ENCODE results near the gene TAL1.

DNA sequence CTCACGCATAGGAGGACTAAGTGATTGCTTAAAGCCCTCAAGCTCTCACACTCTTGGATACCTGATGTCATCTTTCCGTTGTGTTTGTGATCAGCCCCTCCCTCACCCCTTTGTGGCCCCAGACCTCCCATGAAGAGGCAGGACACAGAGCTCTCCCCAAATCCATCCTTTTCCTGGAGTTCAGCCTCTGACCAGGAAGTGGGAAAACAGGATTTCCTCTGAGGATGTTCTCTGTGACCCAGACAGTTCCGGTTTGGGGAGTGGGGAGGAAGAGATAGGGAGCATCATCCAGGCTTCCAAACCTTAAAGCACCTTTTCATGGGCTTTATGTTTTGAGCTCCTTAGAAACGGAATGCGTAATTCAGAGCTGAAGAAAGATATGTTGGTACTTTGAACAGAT is 11.9 kb upstream of the TAL1 start:
- no peak for TF ChIP-seq POLR2AphosphoS5 (IDR thresholded peaks at IDR 0.05; ENCODE audit: low read depth)
- TF ChIP-seq, protein P1, sequence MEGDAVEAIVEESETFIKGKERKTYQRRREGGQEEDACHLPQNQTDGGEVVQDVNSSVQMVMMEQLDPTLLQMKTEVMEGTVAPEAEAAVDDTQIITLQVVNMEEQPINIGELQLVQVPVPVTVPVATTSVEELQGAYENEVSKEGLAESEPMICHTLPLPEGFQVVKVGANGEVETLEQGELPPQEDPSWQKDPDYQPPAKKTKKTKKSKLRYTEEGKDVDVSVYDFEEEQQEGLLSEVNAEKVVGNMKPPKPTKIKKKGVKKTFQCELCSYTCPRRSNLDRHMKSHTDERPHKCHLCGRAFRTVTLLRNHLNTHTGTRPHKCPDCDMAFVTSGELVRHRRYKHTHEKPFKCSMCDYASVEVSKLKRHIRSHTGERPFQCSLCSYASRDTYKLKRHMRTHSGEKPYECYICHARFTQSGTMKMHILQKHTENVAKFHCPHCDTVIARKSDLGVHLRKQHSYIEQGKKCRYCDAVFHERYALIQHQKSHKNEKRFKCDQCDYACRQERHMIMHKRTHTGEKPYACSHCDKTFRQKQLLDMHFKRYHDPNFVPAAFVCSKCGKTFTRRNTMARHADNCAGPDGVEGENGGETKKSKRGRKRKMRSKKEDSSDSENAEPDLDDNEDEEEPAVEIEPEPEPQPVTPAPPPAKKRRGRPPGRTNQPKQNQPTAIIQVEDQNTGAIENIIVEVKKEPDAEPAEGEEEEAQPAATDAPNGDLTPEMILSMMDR (conservative IDR thresholded peaks at IDR 0.05; ENCODE audit: low read depth in 2 of 2), result no peak
- TF ChIP-seq, protein P2, sequence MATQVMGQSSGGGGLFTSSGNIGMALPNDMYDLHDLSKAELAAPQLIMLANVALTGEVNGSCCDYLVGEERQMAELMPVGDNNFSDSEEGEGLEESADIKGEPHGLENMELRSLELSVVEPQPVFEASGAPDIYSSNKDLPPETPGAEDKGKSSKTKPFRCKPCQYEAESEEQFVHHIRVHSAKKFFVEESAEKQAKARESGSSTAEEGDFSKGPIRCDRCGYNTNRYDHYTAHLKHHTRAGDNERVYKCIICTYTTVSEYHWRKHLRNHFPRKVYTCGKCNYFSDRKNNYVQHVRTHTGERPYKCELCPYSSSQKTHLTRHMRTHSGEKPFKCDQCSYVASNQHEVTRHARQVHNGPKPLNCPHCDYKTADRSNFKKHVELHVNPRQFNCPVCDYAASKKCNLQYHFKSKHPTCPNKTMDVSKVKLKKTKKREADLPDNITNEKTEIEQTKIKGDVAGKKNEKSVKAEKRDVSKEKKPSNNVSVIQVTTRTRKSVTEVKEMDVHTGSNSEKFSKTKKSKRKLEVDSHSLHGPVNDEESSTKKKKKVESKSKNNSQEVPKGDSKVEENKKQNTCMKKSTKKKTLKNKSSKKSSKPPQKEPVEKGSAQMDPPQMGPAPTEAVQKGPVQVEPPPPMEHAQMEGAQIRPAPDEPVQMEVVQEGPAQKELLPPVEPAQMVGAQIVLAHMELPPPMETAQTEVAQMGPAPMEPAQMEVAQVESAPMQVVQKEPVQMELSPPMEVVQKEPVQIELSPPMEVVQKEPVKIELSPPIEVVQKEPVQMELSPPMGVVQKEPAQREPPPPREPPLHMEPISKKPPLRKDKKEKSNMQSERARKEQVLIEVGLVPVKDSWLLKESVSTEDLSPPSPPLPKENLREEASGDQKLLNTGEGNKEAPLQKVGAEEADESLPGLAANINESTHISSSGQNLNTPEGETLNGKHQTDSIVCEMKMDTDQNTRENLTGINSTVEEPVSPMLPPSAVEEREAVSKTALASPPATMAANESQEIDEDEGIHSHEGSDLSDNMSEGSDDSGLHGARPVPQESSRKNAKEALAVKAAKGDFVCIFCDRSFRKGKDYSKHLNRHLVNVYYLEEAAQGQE (IDR thresholded peaks at IDR 0.05; ENCODE audit: unreplicated experiment), result no peak
- no peak for TF ChIP-seq EZH2 (IDR thresholded peaks at IDR 0.05; ENCODE audit: low read depth, unreplicated experiment)
- no peak for TF ChIP-seq JUNB (IDR thresholded peaks at IDR 0.05; ENCODE audit: unreplicated experiment)
- TF ChIP-seq EZH2phosphoT487 (IDR thresholded peaks at IDR 0.05; ENCODE audit: unreplicated experiment), result no peak
- no peak for TF ChIP-seq CREB1 (CRISPR knock-in tag; IDR thresholded peaks at IDR 0.05; ENCODE audit: low read depth)
- TF ChIP-seq STAT1 (IDR thresholded peaks at IDR 0.05; ENCODE audit: unreplicated experiment), result no peak
- TF ChIP-seq NANOG (IDR thresholded peaks at IDR 0.05; ENCODE audit: borderline replicate concordance), result no peak
- TF ChIP-seq, protein P3, sequence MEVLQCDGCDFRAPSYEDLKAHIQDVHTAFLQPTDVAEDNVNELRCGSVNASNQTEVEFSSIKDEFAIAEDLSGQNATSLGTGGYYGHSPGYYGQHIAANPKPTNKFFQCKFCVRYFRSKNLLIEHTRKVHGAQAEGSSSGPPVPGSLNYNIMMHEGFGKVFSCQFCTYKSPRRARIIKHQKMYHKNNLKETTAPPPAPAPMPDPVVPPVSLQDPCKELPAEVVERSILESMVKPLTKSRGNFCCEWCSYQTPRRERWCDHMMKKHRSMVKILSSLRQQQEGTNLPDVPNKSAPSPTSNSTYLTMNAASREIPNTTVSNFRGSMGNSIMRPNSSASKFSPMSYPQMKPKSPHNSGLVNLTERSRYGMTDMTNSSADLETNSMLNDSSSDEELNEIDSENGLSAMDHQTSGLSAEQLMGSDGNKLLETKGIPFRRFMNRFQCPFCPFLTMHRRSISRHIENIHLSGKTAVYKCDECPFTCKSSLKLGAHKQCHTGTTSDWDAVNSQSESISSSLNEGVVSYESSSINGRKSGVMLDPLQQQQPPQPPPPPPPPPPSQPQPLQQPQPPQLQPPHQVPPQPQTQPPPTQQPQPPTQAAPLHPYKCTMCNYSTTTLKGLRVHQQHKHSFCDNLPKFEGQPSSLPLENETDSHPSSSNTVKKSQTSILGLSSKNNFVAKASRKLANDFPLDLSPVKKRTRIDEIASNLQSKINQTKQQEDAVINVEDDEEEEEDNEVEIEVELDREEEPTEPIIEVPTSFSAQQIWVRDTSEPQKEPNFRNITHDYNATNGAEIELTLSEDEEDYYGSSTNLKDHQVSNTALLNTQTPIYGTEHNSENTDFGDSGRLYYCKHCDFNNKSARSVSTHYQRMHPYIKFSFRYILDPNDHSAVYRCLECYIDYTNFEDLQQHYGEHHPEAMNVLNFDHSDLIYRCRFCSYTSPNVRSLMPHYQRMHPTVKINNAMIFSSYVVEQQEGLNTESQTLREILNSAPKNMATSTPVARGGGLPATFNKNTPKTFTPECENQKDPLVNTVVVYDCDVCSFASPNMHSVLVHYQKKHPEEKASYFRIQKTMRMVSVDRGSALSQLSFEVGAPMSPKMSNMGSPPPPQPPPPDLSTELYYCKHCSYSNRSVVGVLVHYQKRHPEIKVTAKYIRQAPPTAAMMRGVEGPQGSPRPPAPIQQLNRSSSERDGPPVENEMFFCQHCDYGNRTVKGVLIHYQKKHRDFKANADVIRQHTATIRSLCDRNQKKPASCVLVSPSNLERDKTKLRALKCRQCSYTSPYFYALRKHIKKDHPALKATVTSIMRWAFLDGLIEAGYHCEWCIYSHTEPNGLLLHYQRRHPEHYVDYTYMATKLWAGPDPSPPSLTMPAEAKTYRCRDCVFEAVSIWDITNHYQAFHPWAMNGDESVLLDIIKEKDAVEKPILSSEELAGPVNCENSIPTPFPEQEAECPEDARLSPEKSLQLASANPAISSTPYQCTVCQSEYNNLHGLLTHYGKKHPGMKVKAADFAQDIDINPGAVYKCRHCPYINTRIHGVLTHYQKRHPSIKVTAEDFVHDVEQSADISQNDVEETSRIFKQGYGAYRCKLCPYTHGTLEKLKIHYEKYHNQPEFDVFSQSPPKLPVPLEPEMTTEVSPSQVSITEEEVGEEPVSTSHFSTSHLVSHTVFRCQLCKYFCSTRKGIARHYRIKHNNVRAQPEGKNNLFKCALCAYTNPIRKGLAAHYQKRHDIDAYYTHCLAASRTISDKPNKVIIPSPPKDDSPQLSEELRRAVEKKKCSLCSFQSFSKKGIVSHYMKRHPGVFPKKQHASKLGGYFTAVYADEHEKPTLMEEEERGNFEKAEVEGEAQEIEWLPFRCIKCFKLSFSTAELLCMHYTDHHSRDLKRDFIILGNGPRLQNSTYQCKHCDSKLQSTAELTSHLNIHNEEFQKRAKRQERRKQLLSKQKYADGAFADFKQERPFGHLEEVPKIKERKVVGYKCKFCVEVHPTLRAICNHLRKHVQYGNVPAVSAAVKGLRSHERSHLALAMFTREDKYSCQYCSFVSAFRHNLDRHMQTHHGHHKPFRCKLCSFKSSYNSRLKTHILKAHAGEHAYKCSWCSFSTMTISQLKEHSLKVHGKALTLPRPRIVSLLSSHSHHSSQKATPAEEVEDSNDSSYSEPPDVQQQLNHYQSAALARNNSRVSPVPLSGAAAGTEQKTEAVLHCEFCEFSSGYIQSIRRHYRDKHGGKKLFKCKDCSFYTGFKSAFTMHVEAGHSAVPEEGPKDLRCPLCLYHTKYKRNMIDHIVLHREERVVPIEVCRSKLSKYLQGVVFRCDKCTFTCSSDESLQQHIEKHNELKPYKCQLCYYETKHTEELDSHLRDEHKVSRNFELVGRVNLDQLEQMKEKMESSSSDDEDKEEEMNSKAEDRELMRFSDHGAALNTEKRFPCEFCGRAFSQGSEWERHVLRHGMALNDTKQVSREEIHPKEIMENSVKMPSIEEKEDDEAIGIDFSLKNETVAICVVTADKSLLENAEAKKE (CRISPR knock-in tag; IDR thresholded peaks at IDR 0.05), result no peak
